ENCODE measurements around the gene TRIP10. TPM values are rescaled to one million over a fixed set of nuclear protein-coding genes. Genes with fewer than 3 reads are reported as not detected.

TRIP10 gene
- total and polyA plus RNA-seq, 2 of the 13 experiments (the other 11 are each of a cell fraction or from before 2014, with no cell fraction given), result 32.5 to 33.2 TPM

- TF ChIP-seq ZNF616 (CRISPR knock-in tag; IDR thresholded peaks at IDR 0.05; ENCODE audit: low read depth), result no peak
- TF ChIP-seq ZBTB33 (CRISPR knock-in tag; IDR thresholded peaks at IDR 0.05), result no peak
- peak; percentile 99 for TF ChIP-seq AGO2 (optimal IDR thresholded peaks at IDR 0.05; ENCODE audit: low read depth, low read length)
- TF ChIP-seq ZNF18 (CRISPR knock-in tag; IDR thresholded peaks at IDR 0.05; ENCODE audit: insufficient replicate concordance), result no peak
- TF ChIP-seq, protein P1, sequence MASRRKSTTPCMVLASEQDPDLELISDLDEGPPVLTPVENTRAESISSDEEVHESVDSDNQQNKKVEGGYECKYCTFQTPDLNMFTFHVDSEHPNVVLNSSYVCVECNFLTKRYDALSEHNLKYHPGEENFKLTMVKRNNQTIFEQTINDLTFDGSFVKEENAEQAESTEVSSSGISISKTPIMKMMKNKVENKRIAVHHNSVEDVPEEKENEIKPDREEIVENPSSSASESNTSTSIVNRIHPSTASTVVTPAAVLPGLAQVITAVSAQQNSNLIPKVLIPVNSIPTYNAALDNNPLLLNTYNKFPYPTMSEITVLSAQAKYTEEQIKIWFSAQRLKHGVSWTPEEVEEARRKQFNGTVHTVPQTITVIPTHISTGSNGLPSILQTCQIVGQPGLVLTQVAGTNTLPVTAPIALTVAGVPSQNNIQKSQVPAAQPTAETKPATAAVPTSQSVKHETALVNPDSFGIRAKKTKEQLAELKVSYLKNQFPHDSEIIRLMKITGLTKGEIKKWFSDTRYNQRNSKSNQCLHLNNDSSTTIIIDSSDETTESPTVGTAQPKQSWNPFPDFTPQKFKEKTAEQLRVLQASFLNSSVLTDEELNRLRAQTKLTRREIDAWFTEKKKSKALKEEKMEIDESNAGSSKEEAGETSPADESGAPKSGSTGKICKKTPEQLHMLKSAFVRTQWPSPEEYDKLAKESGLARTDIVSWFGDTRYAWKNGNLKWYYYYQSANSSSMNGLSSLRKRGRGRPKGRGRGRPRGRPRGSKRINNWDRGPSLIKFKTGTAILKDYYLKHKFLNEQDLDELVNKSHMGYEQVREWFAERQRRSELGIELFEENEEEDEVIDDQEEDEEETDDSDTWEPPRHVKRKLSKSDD (CRISPR knock-in tag; IDR thresholded peaks at IDR 0.05; ENCODE audit: low read depth), result 0 out of 2 replicates have a peak, but pooled peaks have one; percentile 13
- TF ChIP-seq, protein P2, sequence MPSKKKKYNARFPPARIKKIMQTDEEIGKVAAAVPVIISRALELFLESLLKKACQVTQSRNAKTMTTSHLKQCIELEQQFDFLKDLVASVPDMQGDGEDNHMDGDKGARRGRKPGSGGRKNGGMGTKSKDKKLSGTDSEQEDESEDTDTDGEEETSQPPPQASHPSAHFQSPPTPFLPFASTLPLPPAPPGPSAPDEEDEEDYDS (CRISPR knock-in tag; IDR thresholded peaks at IDR 0.05), result peak; percentile 60
- no peak for TF ChIP-seq SCMH1 (CRISPR knock-in tag; IDR thresholded peaks at IDR 0.05; ENCODE audit: borderline replicate concordance)
- no peak for TF ChIP-seq CC2D1A (CRISPR knock-in tag; IDR thresholded peaks at IDR 0.05)
- TF ChIP-seq ZNF292 (CRISPR knock-in tag; IDR thresholded peaks at IDR 0.05; ENCODE audit: borderline replicate concordance, low read depth), result no peak
- 0 out of 2 replicates have a peak, but pooled peaks have one; percentile 54 for TF ChIP-seq EED (CRISPR knock-in tag; IDR thresholded peaks at IDR 0.05)
- no peak for TF ChIP-seq SIX1 (CRISPR knock-in tag; IDR thresholded peaks at IDR 0.05; ENCODE audit: borderline replicate concordance)
- TF ChIP-seq, protein P3, sequence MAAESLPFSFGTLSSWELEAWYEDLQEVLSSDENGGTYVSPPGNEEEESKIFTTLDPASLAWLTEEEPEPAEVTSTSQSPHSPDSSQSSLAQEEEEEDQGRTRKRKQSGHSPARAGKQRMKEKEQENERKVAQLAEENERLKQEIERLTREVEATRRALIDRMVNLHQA (CRISPR knock-in tag; IDR thresholded peaks at IDR 0.05), result no peak
- TF ChIP-seq ZNF3 (CRISPR knock-in tag; IDR thresholded peaks at IDR 0.05), result no peak
- no peak; the same call in 1 of the 2 replicates for TF ChIP-seq ZNF430 (CRISPR knock-in tag; IDR thresholded peaks at IDR 0.05)
- peak; percentile 96; the same call in 1 of the 2 replicates for TF ChIP-seq PAF1 (CRISPR knock-in tag; IDR thresholded peaks at IDR 0.05)
- no peak for TF ChIP-seq ZNF121 (CRISPR knock-in tag; IDR thresholded peaks at IDR 0.05)
- TF ChIP-seq ZNF512B (CRISPR knock-in tag; IDR thresholded peaks at IDR 0.05; ENCODE audit: borderline replicate concordance), result no peak
- TF ChIP-seq ZBTB7A (CRISPR knock-in tag; IDR thresholded peaks at IDR 0.05), result no peak
Measured at GRCh38 chr19:6718741-6719539, 20.5 kb upstream of the TRIP10 start (continued).

Data from HepG2 (cell line).